WTC11 (cell line): Measurements from ENCODE around the gene SHOC1. TPM values are rescaled to one million over a fixed set of nuclear protein-coding genes. Genes with fewer than 3 reads are reported as not detected.
"Not testable (repeated sequence)": the region's sequence is repeated elsewhere in the genome, so short reads cannot be mapped to it uniquely, and the experiment has no call there.

Source experiments
- ATAC-seq: fragments of 200-7000 bp; cut with Tn5 transposase; 2 replicates; pipeline ENCODE4 v1.10.0; 2021; ENCODE audit warnings: mild to moderate bottlenecking, moderate library complexity
- CTCF ChIA-PET: fragments of 300-600 bp; sonication (Branson Sonifier 250); formaldehyde crosslinking; loops from one replicate; lab custom pipeline; 2021; ENCODE audit warnings: antibody characterized with exemption; lab: Charles Lee
- POLR2A ChIA-PET: fragments of 350-600 bp; sonication (Branson Sonifier 250); formaldehyde crosslinking; loops from one replicate; lab custom pipeline; 2021; ENCODE audit warnings: antibody characterized with exemption; lab: Charles Lee
- DNase-seq: peaks from one replicate; pipeline ENCODE4 v3.0.0; 2021; ENCODE audit warnings: low spot score
- H3K27ac Mint-ChIP-seq: 2 replicates; pipeline ENCODE4 v1.8.0; 2021; ENCODE audit warnings: mixed read lengths
- H3K27me3 Mint-ChIP-seq: 2 replicates; pipeline ENCODE4 v1.8.0; 2021; ENCODE audit warnings: low read depth, mild to moderate bottlenecking, moderate library complexity, mixed read lengths
- H3K36me3 Mint-ChIP-seq: 2 replicates; pipeline ENCODE4 v1.8.0; 2021; ENCODE audit warnings: mixed read lengths
- H3K4me1 Mint-ChIP-seq: 2 replicates; pipeline ENCODE4 v1.8.0; 2022; ENCODE audit warnings: mixed read lengths
- H3K4me3 Mint-ChIP-seq: 2 replicates; pipeline ENCODE4 v1.8.0; 2021; ENCODE audit warnings: mild to moderate bottlenecking, moderate library complexity, mixed read lengths
- H3K9me3 Mint-ChIP-seq: 2 replicates; pipeline ENCODE4 v1.8.0; 2021; ENCODE audit warnings: mixed read lengths
- ATF3 ChIP-seq: sonication (generic); formaldehyde crosslinking; conservative IDR thresholded peaks from 2 replicates; pipeline ENCODE4 v1.8.1; 2022; ENCODE audit warnings: mild to moderate bottlenecking, missing genetic modification reagents
- CREB1 ChIP-seq: sonication (generic); formaldehyde crosslinking; IDR thresholded peaks from 2 replicates; pipeline ENCODE4 v1.8.0; 2023; ENCODE audit warnings: mild to moderate bottlenecking, missing genetic modification reagents
- E2F5 ChIP-seq: sonication (generic); formaldehyde crosslinking; IDR thresholded peaks from 2 replicates; pipeline ENCODE4 v1.8.1; 2022; ENCODE audit warnings: mild to moderate bottlenecking, moderate library complexity, missing genetic modification reagents
- EMX1 ChIP-seq: fragments of 250-450 bp; sonication (Bioruptor Pico); IDR thresholded peaks from 2 replicates; pipeline ENCODE4 v1.8.0; 2021; ENCODE audit warnings: mild to moderate bottlenecking
- FOXP1 ChIP-seq: sonication (generic); formaldehyde crosslinking; IDR thresholded peaks from 2 replicates; pipeline ENCODE4 v1.8.0; 2022; ENCODE audit warnings: missing genetic modification reagents, mild to moderate bottlenecking, moderate library complexity, borderline replicate concordance
- HMGA2 ChIP-seq: fragments of 250-450 bp; sonication (Bioruptor Pico); IDR thresholded peaks from 2 replicates; pipeline ENCODE4 v1.4.0; 2021; ENCODE audit warnings: mild to moderate bottlenecking, moderate library complexity
- HMGXB4 ChIP-seq: sonication (generic); formaldehyde crosslinking; IDR thresholded peaks from 2 replicates; pipeline ENCODE4 v1.8.1; 2023; ENCODE audit warnings: mild to moderate bottlenecking, moderate library complexity, missing genetic modification reagents
- KAT7 ChIP-seq: sonication (generic); formaldehyde crosslinking; IDR thresholded peaks from 2 replicates; pipeline ENCODE4 v1.8.1; 2023; ENCODE audit warnings: missing genetic modification reagents, mild to moderate bottlenecking, borderline replicate concordance
- MAX ChIP-seq: sonication (generic); formaldehyde crosslinking; IDR thresholded peaks from 2 replicates; pipeline ENCODE4 v1.8.0; 2022; ENCODE audit warnings: mild to moderate bottlenecking, missing genetic modification reagents
- NR2C2 ChIP-seq: sonication (generic); formaldehyde crosslinking; IDR thresholded peaks from 2 replicates; pipeline ENCODE4 v1.8.0; 2022; ENCODE audit warnings: mild to moderate bottlenecking, missing genetic modification reagents
- STAT6 ChIP-seq: sonication (generic); formaldehyde crosslinking; conservative IDR thresholded peaks from 2 replicates; pipeline ENCODE4 v1.8.1; 2023; ENCODE audit warnings: mild to moderate bottlenecking, low read depth, missing genetic modification reagents, moderate library complexity
- TEAD4 ChIP-seq: sonication (generic); formaldehyde crosslinking; IDR thresholded peaks from 2 replicates; pipeline ENCODE4 v1.8.0; 2022; ENCODE audit warnings: mild to moderate bottlenecking, missing genetic modification reagents
- TP53 ChIP-seq: sonication (generic); formaldehyde crosslinking; IDR thresholded peaks from 2 replicates; pipeline ENCODE4 v1.8.1; 2023; ENCODE audit warnings: mild to moderate bottlenecking, missing genetic modification reagents
- USF2 ChIP-seq: sonication (generic); formaldehyde crosslinking; IDR thresholded peaks from 2 replicates; pipeline ENCODE4 v1.8.1; 2023; ENCODE audit warnings: mild to moderate bottlenecking, missing genetic modification reagents, moderate library complexity
- ZNF219 ChIP-seq: sonication (generic); formaldehyde crosslinking; IDR thresholded peaks from 2 replicates; pipeline ENCODE4 v1.8.0; 2023; ENCODE audit warnings: missing genetic modification reagents, mild to moderate bottlenecking, borderline replicate concordance
- ZNF232 ChIP-seq: sonication (generic); formaldehyde crosslinking; IDR thresholded peaks from 2 replicates; pipeline ENCODE4 v1.8.0; 2022; ENCODE audit warnings: mild to moderate bottlenecking, missing genetic modification reagents
- ZNF317 ChIP-seq: sonication (generic); formaldehyde crosslinking; IDR thresholded peaks from 2 replicates; pipeline ENCODE4 v1.8.1; 2023; ENCODE audit warnings: low read depth, mild to moderate bottlenecking, moderate library complexity, missing genetic modification reagents, borderline replicate concordance
- ZNF396 ChIP-seq: fragments of 250-450 bp; sonication (Bioruptor Pico); IDR thresholded peaks from 2 replicates; pipeline ENCODE4 v1.8.0; 2021; ENCODE audit warnings: mild to moderate bottlenecking, moderate library complexity, borderline replicate concordance
- ZSCAN18 ChIP-seq: fragments of 250-450 bp; sonication (Bioruptor Pico); IDR thresholded peaks from 2 replicates; pipeline ENCODE4 v2.1.2; 2022; ENCODE audit warnings: mild to moderate bottlenecking, moderate library complexity
- total RNA-seq: library from RNA; stranded (reverse); gene quantifications from 3 replicates; pipeline ENCODE4 v1.2.3, GENCODE V29; 2021

Gene SHOC1
- total RNA-seq, 1 experiment from 2014 or later, result not detected

- Mint-ChIP-seq H3K36me3 (no peaks in the 10 kb centered on the region), H3K9me3 (no peaks in the 10 kb centered on the region), H3K4me3 (no peak overlapping the region), H3K27me3 (no peaks in the 10 kb centered on the region), H3K27ac (no peak overlapping the region; the same call in 1 of the 2 replicates), H3K4me1 (peaks cover 14% of the 10 kb centered on the region)
- ChIA-PET CTCF (no interaction called here), POLR2A (no interaction called here)
- TF ChIP-seq FOXP1 (CRISPR knock-in tag), result no peak
- ATAC-seq (no peak), DNase-seq (no peak)
Measured at GRCh38 chr9:111812337-111812736, 17.6 kb upstream of the SHOC1 start.

GRCh38 chr9:111810908-111811307 is 16.2 kb upstream of the SHOC1 start:
- ATAC-seq, result no peak
- POLR2A ChIA-PET, result no interaction called here
- no peak overlapping the region for H3K27ac Mint-ChIP-seq
- no peaks in the 10 kb centered on the region for H3K9me3 Mint-ChIP-seq
- no peak for TF ChIP-seq NR2C2
- no peak for TF ChIP-seq ZNF396 (CRISPR knock-in tag)
- no peak for TF ChIP-seq STAT6
- TF ChIP-seq, all 79 proteins: peak for 0
- H3K4me1 Mint-ChIP-seq, result peaks cover 14% of the 10 kb centered on the region
- CTCF ChIA-PET, result no interaction called here
- H3K27me3 Mint-ChIP-seq, result no peaks in the 10 kb centered on the region
- DNase-seq, result no peak
- H3K4me3 Mint-ChIP-seq, result no peak overlapping the region
- no peaks in the 10 kb centered on the region for H3K36me3 Mint-ChIP-seq

- DNase-seq, H3K27ac Mint-ChIP-seq, CTCF ChIA-PET, POLR2A ChIA-PET, H3K27me3 Mint-ChIP-seq, H3K9me3 Mint-ChIP-seq, H3K4me3 Mint-ChIP-seq, H3K36me3 Mint-ChIP-seq, ATAC-seq: not testable (repeated sequence)
- H3K4me1 Mint-ChIP-seq, result peaks cover 14% of the 10 kb centered on the region
Measured at GRCh38 chr9:111810415-111810814, 15.7 kb upstream of the SHOC1 start.

- Mint-ChIP-seq H3K4me1 (peaks cover 10% of the 10 kb centered on the region), H3K27ac (no peak overlapping the region), H3K9me3 (no peaks in the 10 kb centered on the region), H3K36me3 (no peaks in the 10 kb centered on the region), H3K27me3 (no peaks in the 10 kb centered on the region), H3K4me3 (no peak overlapping the region)
- DNase-seq, result no peak
- TF ChIP-seq ZSCAN18 (CRISPR knock-in tag) (no peak), TP53 (CRISPR knock-in tag) (no peak), EMX1 (CRISPR knock-in tag) (no peak), KAT7 (CRISPR knock-in tag) (no peak), ZNF396 (CRISPR knock-in tag) (no peak), USF2 (no peak), HMGA2 (CRISPR knock-in tag) (no peak), E2F5 (no peak), CREB1 (no peak), ATF3 (CRISPR knock-in tag) (no peak), ZNF317 (no peak), HMGXB4 (CRISPR knock-in tag) (no peak), MAX (CRISPR knock-in tag) (no peak), ZNF232 (CRISPR knock-in tag) (no peak), TEAD4 (CRISPR knock-in tag) (no peak), ZNF219 (CRISPR knock-in tag) (no peak)
- CTCF ChIA-PET, result no interaction called here
- POLR2A ChIA-PET, result no interaction called here
- no peak for ATAC-seq
Measured at GRCh38 chr9:111807197-111807596, 12.5 kb upstream of the SHOC1 start.
